Measurements from ENCODE around the gene TPRKB.
"Not testable (repeated sequence)": the region's sequence is repeated elsewhere in the genome, so short reads cannot be mapped to it uniquely, and the experiment has no call there.

Gene TPRKB

GRCh38 chr2:73739101-73739500 lies 2.0 kb upstream of the TPRKB start:
- no peak for DNase-seq (ENCODE audit: low read depth in 3 of 3)

GRCh38 chr2:73736378-73736777 lies 767 bp downstream of the TPRKB start:
- no peak for DNase-seq (ENCODE audit: low read depth in 3 of 3)

- DNase-seq (ENCODE audit: low read depth in 3 of 3) = no peak
Observed at GRCh38 chr2:73730810-73731209, 6.3 kb downstream of the TPRKB start.

GRCh38 chr2:73728711-73729110 lies 8.4 kb downstream of the TPRKB start:
- DNase-seq (ENCODE audit: low read depth in 3 of 3) = no peak

GRCh38 chr2:73728043-73728442 lies 9.1 kb downstream of the TPRKB start:
- DNase-seq (ENCODE audit: low read depth in 3 of 3) = no peak

GRCh38 chr2:73726657-73727056 lies 10.5 kb downstream of the TPRKB start:
- not testable (repeated sequence) for DNase-seq (ENCODE audit: low read depth in 3 of 3)

GRCh38 chr2:73718851-73719621 lies 18.1 kb downstream of the TPRKB start:
- no peak for DNase-seq (ENCODE audit: low read depth in 3 of 3)

- no peak for DNase-seq (ENCODE audit: low read depth in 3 of 3)
Observed at GRCh38 chr2:73718421-73718820, 18.7 kb downstream of the TPRKB start.

GRCh38 chr2:73717695-73718094 lies 19.4 kb downstream of the TPRKB start:
- DNase-seq (ENCODE audit: low read depth in 3 of 3) = not testable (repeated sequence)

GRCh38 chr2:73717251-73717606 lies 19.9 kb downstream of the TPRKB start:
- DNase-seq (ENCODE audit: low read depth in 3 of 3) = no peak

- DNase-seq (ENCODE audit: low read depth in 3 of 3) = no peak
Observed at GRCh38 chr2:73716543-73717250, 20.4 kb downstream of the TPRKB start.

GRCh38 chr2:73714091-73714490 lies 23.1 kb downstream of the TPRKB start:
- no peak for DNase-seq (ENCODE audit: low read depth in 3 of 3)

- DNase-seq (ENCODE audit: low read depth in 3 of 3) = no peak
Observed at GRCh38 chr2:73708527-73708926, 28.6 kb downstream of the TPRKB start.

GRCh38 chr2:73707636-73708035 lies 29.5 kb downstream of the TPRKB start:
- DNase-seq (ENCODE audit: low read depth in 3 of 3) = no peak

- DNase-seq (ENCODE audit: low read depth in 3 of 3) = no peak
Observed at GRCh38 chr2:73707058-73707457, 30.1 kb downstream of the TPRKB start.

- DNase-seq (ENCODE audit: low read depth in 3 of 3) = no peak
Observed at GRCh38 chr2:73705091-73705490, 32.1 kb downstream of the TPRKB start.

- DNase-seq (ENCODE audit: low read depth in 3 of 3) = no peak
Observed at GRCh38 chr2:73704285-73704684, 32.9 kb downstream of the TPRKB start.

GRCh38 chr2:73703675-73704074 lies 33.5 kb downstream of the TPRKB start:
- DNase-seq (ENCODE audit: low read depth in 3 of 3) = no peak

- not testable (repeated sequence) for DNase-seq (ENCODE audit: low read depth in 3 of 3)
Observed at GRCh38 chr2:73702852-73703493, 34.2 kb downstream of the TPRKB start.

- no peak for DNase-seq (ENCODE audit: low read depth in 3 of 3)
Observed at GRCh38 chr2:73701968-73702665, 35.0 kb downstream of the TPRKB start.

GRCh38 chr2:73701448-73701765 lies 35.7 kb downstream of the TPRKB start:
- not testable (repeated sequence) for DNase-seq (ENCODE audit: low read depth in 3 of 3)

GRCh38 chr2:73700661-73701447 lies 36.3 kb downstream of the TPRKB start:
- DNase-seq (ENCODE audit: low read depth in 3 of 3) = no peak

Measured in stimulated activated CD4-positive, alpha-beta T cell treated with anti-CD3 and anti-CD28 coated beads, TNF-alpha, amount 100 ng/mL, for 48 hours (primary cell).